Measurements from ENCODE around the gene CAMK2G. TPM values are rescaled to one million over a fixed set of nuclear protein-coding genes. Genes with fewer than 3 reads are reported as not detected.
"Not testable (repeated sequence)": the region's sequence is repeated elsewhere in the genome, so short reads cannot be mapped to it uniquely, and the experiment has no call there.

Gene CAMK2G
- total RNA-seq, 2 experiments from 2014 or later = 15.8 to 16.2 TPM

GRCh38 chr10:73906524-73907447 is 32.4 kb upstream of the CAMK2G start:
- POLR2A ChIA-PET = interaction anchor here (0.7 kb wide), 1 partner anchor 10 kb away, joined by 3 read pairs; no protein-coding TSS in a partner anchor
- CTCF ChIA-PET = interaction anchor here (1.3 to 2.3 kb wide), 2 partner anchors 20 to 34 kb away, joined by 3 to 10 read pairs; no protein-coding TSS in a partner anchor

GRCh38 chr10:73905256-73906020 is 31.1 kb upstream of the CAMK2G start:
- CTCF ChIA-PET = interaction anchor here (0.6 to 2.3 kb wide), 2 partner anchors 35 to 243 kb away, joined by 3 to 10 read pairs; no protein-coding TSS in a partner anchor

GRCh38 chr10:73902351-73902750 is 28.0 kb upstream of the CAMK2G start:
- POLR2A ChIA-PET = no interaction called here
- CTCF ChIA-PET = interaction anchor here (0.7 to 1.8 kb wide), 3 partner anchors 9 to 38 kb away, joined by 3 to 10 read pairs (median 3); no protein-coding TSS in a partner anchor

More at GRCh38 chr10:73905256-73906020, 31.1 kb upstream of the CAMK2G start:
- POLR2A ChIA-PET = no interaction called here

GRCh38 chr10:73901261-73901660 is 26.9 kb upstream of the CAMK2G start:
- ChIA-PET CTCF (interaction anchor here (2.6 kb wide), 1 partner anchor 15 kb away, joined by 7 read pairs; no protein-coding TSS in a partner anchor), POLR2A (no interaction called here)

- POLR2A ChIA-PET = no interaction called here
- CTCF ChIA-PET = interaction anchor here (1.2 to 2.6 kb wide), 4 partner anchors 10 to 40 kb away, joined by 7 to 10 read pairs (median 10); no protein-coding TSS in a partner anchor
These were observed 25.7 kb upstream of the CAMK2G start for GRCh38 chr10:73900064-73900463.

- ChIA-PET POLR2A (no interaction called here), CTCF (interaction anchor here (0.8 to 2.6 kb wide), 5 partner anchors 9 to 41 kb away, joined by 3 to 10 read pairs (median 10); no protein-coding TSS in a partner anchor)
These were observed 25.1 kb upstream of the CAMK2G start for GRCh38 chr10:73899423-73899822.

- ChIA-PET CTCF (interaction anchor here (0.8 to 1.9 kb wide), 4 partner anchors 9 to 41 kb away, joined by 3 to 10 read pairs (median 10); no protein-coding TSS in a partner anchor), POLR2A (no interaction called here)
These were observed 24.5 kb upstream of the CAMK2G start for GRCh38 chr10:73898730-73899410.

- ChIA-PET CTCF (interaction anchor here (0.7 kb wide), 1 partner anchor 12 kb away, joined by 3 read pairs; no protein-coding TSS in a partner anchor), POLR2A (interaction anchor here (0.7 kb wide), 1 partner anchor 12 kb away, joined by 4 read pairs; no protein-coding TSS in a partner anchor)
These were observed 23.3 kb upstream of the CAMK2G start for GRCh38 chr10:73897693-73898092.

GRCh38 chr10:73895381-73895780 is 21.0 kb upstream of the CAMK2G start:
- ChIA-PET POLR2A (interaction anchor here (1.2 kb wide), 1 partner anchor 248 kb away, joined by 3 read pairs; no protein-coding TSS in a partner anchor), CTCF (interaction anchor here (0.6 to 1.6 kb wide), 3 partner anchors 7 to 206 kb away, joined by 3 to 5 read pairs (median 3); no protein-coding TSS in a partner anchor)

- CTCF ChIA-PET = interaction anchor here (0.6 to 2.3 kb wide), 3 partner anchors 8 to 187 kb away, joined by 3 to 13 read pairs (median 5); no protein-coding TSS in a partner anchor
- POLR2A ChIA-PET = no interaction called here
These were observed 20.1 kb upstream of the CAMK2G start for GRCh38 chr10:73894245-73894971.

GRCh38 chr10:73893426-73893825 is 19.1 kb upstream of the CAMK2G start:
- ChIA-PET POLR2A (no interaction called here), CTCF (interaction anchor here (0.6 to 2.3 kb wide), 2 partner anchors 47 to 188 kb away, joined by 3 to 13 read pairs; no protein-coding TSS in a partner anchor)

- ChIA-PET CTCF (interaction anchor here (0.6 to 2.3 kb wide), 3 partner anchors 22 to 802 kb away, joined by 3 to 13 read pairs (median 4); no protein-coding TSS in a partner anchor), POLR2A (interaction anchor here (0.7 kb wide), 1 partner anchor 186 kb away, joined by 3 read pairs; no protein-coding TSS in a partner anchor)
These were observed 18.1 kb upstream of the CAMK2G start for GRCh38 chr10:73892310-73893030.

- ChIA-PET POLR2A (no interaction called here), CTCF (interaction anchor here (0.7 to 8.9 kb wide), 2 partner anchors 22 to 47 kb away, joined by 3 to 132 read pairs; no protein-coding TSS in a partner anchor)
These were observed 17.2 kb upstream of the CAMK2G start for GRCh38 chr10:73891540-73891939.

GRCh38 chr10:73890830-73891229 is 16.5 kb upstream of the CAMK2G start:
- CTCF ChIA-PET = interaction anchor here (8.9 kb wide), 1 partner anchor 48 kb away, joined by 132 read pairs; no protein-coding TSS in a partner anchor
- POLR2A ChIA-PET = not testable (repeated sequence)

- CTCF ChIA-PET = interaction anchor here (0.9 to 8.9 kb wide), 2 partner anchors 10 to 49 kb away, joined by 10 to 132 read pairs; no protein-coding TSS in a partner anchor
- POLR2A ChIA-PET = no interaction called here
These were observed 15.9 kb upstream of the CAMK2G start for GRCh38 chr10:73890261-73890660.

- CTCF ChIA-PET = interaction anchor here (0.9 to 8.9 kb wide), 4 partner anchors 10 to 49 kb away, joined by 3 to 132 read pairs (median 10); no protein-coding TSS in a partner anchor
These were observed 15.1 kb upstream of the CAMK2G start for GRCh38 chr10:73889416-73889815.

GRCh38 chr10:73889014-73889413 is 14.7 kb upstream of the CAMK2G start:
- POLR2A ChIA-PET = interaction anchor here (1.2 kb wide), 1 partner anchor 51 kb away, joined by 3 read pairs; no protein-coding TSS in a partner anchor

More at GRCh38 chr10:73889416-73889815, 15.1 kb upstream of the CAMK2G start:
- POLR2A ChIA-PET = not testable (repeated sequence)

More at GRCh38 chr10:73889014-73889413, 14.7 kb upstream of the CAMK2G start:
- CTCF ChIA-PET = interaction anchor here (1.6 to 8.9 kb wide), 3 partner anchors 9 to 50 kb away, joined by 3 to 132 read pairs (median 9); no protein-coding TSS in a partner anchor

Measured in activated CD8-positive, alpha-beta memory T cell treated with anti-CD3 and anti-CD28 coated beads for 36 hours (primary cell).